Testis (tissue), 2 donors: ENCODE data around the gene UNK.

Source experiments
- POLR2A ChIP-seq: fragments of 450-650 bp; IDR thresholded peaks from one replicate; pipeline ENCODE4 v1.6.1; 2017; ENCODE audit warnings: antibody characterized with exemption, mild to moderate bottlenecking, moderate library complexity
- TF ChIP-seq, protein P1 (sequence below), 3 experiments: fragments of 450-650 bp in 2 of 3; fragments of 200-600 bp in 1 of 3; sonication (generic) in 1 of 3; IDR thresholded peaks; one replicate each; pipeline ENCODE4 v1.5.1; 2016 to 2019; ENCODE audit warnings: antibody characterized with exemption in 3 of 3, mild to moderate bottlenecking in 2 of 3, moderate library complexity in 1 of 3

GRCh38 chr17:75829747-75830146 is 45.1 kb downstream of the UNK start:
- TF ChIP-seq, protein P1, sequence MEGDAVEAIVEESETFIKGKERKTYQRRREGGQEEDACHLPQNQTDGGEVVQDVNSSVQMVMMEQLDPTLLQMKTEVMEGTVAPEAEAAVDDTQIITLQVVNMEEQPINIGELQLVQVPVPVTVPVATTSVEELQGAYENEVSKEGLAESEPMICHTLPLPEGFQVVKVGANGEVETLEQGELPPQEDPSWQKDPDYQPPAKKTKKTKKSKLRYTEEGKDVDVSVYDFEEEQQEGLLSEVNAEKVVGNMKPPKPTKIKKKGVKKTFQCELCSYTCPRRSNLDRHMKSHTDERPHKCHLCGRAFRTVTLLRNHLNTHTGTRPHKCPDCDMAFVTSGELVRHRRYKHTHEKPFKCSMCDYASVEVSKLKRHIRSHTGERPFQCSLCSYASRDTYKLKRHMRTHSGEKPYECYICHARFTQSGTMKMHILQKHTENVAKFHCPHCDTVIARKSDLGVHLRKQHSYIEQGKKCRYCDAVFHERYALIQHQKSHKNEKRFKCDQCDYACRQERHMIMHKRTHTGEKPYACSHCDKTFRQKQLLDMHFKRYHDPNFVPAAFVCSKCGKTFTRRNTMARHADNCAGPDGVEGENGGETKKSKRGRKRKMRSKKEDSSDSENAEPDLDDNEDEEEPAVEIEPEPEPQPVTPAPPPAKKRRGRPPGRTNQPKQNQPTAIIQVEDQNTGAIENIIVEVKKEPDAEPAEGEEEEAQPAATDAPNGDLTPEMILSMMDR (IDR thresholded peaks at IDR 0.05), result no peak
- no peak for TF ChIP-seq POLR2A
